ENCODE results near the gene TPD52L2.
"Not testable (repeated sequence)": the region's sequence is repeated elsewhere in the genome, so short reads cannot be mapped to it uniquely, and the experiment has no call there.

The TPD52L2 gene

DNA sequence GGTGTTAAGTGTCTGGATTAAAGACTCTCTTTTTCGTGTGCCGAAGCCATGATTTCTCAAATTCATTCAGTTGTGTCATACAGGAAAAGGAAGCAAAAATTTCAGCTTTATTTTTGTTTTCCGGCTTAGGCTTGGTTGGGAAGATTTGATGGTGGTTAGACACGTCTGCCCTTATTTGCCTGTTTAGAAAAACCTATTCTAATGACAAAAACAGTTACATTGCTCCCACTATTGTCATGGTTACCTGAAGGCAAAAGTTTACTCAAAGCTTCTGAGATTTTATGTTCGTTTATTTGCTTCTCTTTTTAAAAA is 30.8 kb downstream of the TPD52L2 start:
- no peak for DNase-seq (ENCODE audit: low read depth)

DNA sequence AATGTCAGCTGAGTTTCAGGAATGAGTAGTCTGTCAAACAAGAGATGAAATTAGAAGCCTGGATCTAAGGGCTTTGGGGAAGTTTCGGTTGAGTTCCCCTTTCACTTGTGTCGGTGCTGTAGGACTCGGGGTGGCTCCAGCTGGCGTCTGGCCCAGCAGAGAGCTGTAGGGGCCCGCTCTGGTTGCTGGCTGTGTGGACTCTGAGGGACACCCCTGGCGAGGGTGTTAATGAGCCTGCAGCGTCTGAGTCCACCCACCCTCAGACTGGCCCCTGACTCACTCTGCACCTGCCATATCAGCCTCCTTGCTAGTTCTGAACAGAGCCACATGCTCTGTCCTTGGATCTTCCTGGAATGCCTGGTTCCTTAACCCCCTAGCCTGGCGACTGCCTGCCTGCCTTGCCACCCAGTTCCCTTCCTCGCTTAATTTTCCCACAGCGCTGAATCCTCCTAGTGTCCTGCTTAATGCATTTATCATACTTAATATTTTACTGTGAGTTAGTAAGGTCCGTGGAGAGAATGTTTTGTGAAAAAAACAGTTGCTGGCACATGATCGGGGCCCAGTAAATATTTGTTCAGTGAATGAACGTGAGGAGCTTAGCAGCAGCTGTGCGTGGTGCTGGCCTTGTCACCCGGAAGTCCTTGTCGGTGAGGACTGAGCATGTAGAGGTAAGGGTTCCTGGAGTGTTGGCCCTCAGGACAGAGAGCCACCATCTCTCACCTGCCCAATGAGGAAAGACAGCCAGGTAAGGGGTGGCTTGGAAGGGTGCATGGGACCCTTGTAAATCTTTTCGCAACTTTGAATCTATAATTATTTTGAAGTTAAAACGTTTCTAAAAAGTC is 31.4 kb downstream of the TPD52L2 start:
- no peak for DNase-seq (ENCODE audit: low read depth)

DNA sequence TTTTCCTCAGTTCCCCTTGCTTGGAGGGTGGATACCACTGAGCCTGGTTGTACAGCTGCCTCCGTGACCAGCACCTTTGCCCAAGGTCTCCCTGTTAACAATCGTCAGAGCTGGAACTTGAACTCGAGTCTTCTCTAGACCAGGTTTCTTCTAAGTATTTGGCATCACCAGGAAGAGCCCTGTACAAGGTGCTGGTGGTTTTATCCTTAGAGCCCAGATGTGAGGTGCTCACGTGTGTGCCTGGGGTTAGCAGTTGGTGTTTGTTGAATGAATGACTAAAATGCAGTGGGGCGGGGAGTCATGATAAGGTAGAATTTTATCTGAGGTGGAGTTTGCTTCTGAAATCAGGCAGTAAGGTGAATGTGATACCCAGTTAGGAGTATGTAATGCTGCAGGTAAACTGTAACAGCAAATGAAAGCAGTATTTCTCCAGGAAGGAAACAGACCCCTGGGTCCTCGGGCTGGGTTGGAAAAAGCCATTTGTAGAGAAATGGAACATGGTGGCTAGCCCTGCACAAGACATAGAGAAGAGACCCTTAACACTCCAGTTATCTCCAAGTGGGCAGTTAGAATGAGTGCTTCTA is 33.0 kb downstream of the TPD52L2 start:
- no peak for DNase-seq (ENCODE audit: low read depth)

DNA sequence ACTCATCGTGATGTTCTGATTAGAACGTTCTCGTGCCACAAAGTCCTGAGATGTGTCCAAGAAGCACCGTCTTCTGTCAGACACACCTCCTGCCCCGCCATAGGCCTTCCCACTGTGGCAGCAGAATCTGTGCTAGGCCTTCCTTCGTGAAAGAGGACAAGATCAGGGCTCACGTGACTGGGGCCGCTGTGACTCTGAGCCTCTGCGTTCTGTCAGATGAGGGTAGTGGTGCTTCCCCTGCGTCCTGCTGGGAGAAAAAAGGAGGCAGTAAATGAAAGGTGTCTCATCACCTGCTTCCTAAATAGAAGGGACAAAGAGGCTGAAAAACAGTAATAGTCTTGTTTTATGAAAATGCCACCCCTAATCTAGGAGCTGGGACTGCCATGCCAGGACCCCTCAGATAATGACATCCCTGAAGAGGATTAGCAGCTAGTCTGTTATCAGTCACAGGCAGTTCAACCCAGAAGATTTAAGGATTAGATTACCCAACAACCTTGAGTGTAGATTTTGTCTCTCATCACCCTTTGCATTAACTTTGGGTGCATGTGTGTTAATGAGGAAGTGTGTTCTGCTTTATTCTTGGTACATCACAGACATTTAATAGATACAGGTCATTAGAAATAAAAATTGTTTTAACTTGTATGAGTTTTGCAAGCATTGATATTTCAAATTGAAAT is 34.0 kb downstream of the TPD52L2 start:
- no peak for DNase-seq (ENCODE audit: low read depth)

DNA sequence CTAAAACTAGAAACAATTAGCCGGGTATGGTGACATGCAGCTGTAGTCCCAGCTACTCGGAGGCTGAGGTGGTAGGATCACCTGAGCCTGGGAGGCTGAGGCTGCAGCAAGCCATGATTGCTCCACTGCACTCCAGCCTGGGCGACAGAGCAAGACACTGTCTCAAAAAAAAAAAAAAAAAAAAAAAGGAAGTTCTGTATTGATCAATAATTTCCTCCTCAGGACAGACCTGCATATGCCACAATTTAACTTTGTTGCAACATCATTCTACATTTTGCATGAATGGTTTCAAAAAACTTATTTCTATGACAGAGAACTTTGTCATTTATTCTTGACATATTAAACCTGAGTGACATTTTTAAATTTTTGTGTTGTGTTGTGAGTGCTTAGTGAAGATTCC is 35.3 kb downstream of the TPD52L2 start:
- no peak for DNase-seq (ENCODE audit: low read depth)

GRCh38 chr20:63903796-63904561 is 38.9 kb downstream of the TPD52L2 start:
- DNase-seq (ENCODE audit: low read depth): no peak

DNA sequence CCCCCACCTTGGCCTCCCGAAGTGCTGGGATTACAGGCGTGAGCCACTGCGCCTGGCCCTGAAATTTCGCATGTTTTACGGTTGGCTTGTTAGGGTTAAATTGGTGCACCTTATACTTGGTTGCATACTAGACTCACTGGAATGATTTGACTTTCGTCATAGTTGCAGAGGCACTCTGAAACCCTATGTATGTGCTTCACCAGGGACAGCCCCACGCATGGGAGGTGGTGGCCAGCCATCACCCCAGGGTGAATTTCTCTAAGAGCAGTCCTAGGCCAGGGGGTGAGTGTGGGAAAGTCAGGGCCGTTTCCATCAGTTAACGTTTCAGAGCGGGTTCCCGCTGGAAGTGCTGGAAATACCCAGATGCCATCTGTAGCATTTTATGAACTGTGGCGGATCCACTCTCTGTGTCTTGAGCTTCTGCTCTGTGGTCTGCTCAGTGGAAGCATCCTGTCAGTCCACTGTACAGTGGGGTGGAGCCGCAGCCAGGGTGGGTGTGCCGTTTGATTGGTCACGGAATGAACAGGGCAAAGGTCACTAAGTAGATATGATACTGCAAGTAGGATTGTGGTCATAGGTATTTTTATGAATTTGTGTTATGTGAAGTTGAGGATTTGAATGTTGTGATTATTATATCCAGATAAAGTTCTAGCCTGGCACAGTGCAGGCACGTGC is 43.1 kb downstream of the TPD52L2 start:
- no peak for DNase-seq (ENCODE audit: low read depth)

- DNase-seq (ENCODE audit: low read depth): no peak
Observed at GRCh38 chr20:63911176-63911575, 46.1 kb downstream of the TPD52L2 start.

DNA sequence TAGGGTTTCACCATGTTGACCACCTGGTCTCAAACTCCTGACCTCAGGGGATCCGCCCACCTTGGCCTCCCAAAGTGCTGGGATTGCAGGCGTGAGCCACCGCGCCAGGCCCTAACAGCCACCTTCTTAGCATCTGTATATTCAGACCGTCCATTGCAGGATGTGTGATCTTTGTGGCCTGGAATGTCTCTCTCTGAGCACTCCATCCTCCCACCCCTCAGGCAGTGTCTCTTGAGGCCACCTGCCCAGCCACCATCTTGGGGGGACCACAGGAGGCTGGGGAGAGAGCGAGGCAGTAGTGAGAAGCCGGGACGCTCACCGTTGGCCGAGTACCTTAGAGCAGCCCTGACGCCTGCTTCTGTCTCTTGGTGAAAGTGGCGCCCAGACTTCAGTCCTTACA is 48.7 kb downstream of the TPD52L2 start:
- DNase-seq (ENCODE audit: low read depth): no peak

DNA sequence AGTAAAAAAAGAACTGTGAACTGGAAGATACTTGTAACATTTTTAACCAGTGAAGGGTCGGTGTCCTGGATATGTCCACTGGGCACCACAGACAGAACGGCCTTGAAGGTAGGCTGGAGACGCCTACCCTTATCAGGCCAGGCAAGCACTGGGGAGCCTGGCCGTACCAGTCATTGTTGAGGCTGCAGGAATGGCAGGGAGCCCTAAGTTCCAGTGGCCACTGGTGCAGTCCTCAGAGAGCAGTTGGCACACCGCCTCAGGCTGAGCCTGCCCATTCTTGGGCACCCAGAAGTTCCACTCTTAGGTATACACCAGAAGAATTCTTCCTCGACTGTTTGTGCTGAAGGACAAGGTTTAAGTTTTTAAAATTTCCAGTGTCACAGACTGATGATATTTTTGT is 50.4 kb downstream of the TPD52L2 start:
- DNase-seq (ENCODE audit: low read depth): no peak

GRCh38 chr20:63916371-63916939 is 51.4 kb downstream of the TPD52L2 start:
- DNase-seq (ENCODE audit: low read depth): not testable (repeated sequence)

DNA sequence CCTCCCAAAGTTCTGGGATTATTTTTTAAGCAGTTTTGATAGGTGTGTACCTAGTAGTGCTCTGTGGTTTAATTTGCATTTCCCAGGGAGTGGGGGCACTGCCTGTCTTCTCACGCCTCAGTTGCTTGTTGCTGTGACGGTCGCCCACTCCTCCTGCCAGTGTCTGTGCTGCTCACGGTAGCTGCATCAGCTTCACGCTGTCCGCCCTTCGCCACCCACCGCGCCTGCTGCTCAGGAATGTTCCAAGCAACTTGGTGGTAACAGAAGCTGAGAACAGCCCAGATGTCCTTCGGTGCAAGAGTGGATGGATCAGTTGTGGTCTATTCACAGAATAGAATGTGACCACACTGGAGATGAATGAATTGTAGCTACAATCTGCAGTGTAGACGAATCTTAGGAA is 52.7 kb downstream of the TPD52L2 start:
- no peak for DNase-seq (ENCODE audit: low read depth)

- no peak for DNase-seq (ENCODE audit: low read depth)
Observed at GRCh38 chr20:63919130-63919529, 54.1 kb downstream of the TPD52L2 start.

- DNase-seq (ENCODE audit: low read depth): no peak
Observed at GRCh38 chr20:63920226-63920625, 55.2 kb downstream of the TPD52L2 start.

DNA sequence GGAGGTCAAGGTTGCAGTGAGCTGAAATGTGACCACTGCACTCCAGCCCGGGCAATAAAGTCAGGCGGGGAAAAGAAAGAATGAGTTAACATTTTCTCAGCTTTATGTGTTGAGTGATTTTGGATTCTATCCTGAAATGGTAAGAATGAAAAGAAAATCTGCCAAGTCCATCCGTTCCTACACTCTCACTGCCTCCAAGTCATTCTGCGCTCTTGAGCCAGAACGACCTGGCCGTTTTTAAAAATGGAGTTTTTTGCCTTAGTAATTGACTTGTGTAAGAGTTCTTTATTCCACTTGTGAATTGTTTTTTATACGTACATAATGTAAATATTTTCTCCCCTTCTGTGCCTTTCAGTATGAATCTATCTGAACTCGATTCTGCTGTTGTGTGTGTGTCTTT is 58.6 kb downstream of the TPD52L2 start:
- no peak for DNase-seq (ENCODE audit: low read depth)

DNA sequence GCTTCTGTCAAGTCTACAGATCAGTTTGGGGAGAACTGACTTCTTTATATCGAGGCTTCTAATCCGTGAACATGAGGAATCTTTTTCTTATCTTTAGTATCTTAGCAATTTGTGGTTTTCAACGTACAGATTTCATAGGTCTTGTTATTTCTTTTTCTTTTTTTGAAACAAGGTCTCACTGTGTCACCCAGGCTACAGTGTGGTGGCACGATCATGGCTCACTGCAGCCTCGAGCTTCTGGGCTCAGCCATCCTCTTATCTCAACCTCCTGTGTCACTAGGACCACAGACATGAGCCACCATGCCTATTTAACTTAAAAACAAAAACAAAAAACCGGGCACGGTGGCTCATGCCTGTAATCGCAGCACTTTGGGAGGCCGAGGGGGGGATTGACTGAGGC is 59.2 kb downstream of the TPD52L2 start:
- DNase-seq (ENCODE audit: low read depth): no peak

GRCh38 chr20:63926298-63926697 is 61.2 kb downstream of the TPD52L2 start:
- DNase-seq (ENCODE audit: low read depth): no peak

DNA sequence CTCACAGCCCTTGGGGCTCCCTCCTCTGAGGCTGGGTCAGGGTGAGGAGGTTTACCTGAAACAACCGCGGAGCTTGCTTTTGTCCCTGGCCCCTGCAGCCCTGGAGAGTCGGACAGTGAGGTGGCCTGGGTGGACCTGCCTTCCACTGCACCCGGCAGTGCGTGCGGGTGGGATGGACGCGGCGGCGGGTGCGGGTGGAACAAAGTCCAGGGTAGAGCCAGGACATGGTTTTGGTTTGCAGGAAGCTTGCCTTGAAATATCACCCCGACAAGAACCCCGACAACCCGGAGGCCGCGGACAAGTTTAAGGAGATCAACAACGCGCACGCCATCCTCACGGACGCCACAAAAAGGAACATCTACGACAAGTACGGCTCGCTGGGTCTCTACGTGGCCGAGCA is 64.0 kb downstream of the TPD52L2 start:
- no peak for DNase-seq (ENCODE audit: low read depth)

GRCh38 chr20:63929473-63929883 is 64.4 kb downstream of the TPD52L2 start:
- not testable (repeated sequence) for DNase-seq (ENCODE audit: low read depth)

GRCh38 chr20:63930971-63931553 is 66.0 kb downstream of the TPD52L2 start:
- DNase-seq (ENCODE audit: low read depth): no peak

- no peak for DNase-seq (ENCODE audit: low read depth)
Observed at GRCh38 chr20:63931735-63932134, 66.7 kb downstream of the TPD52L2 start.

Data from HS-5 (cell line).